Measurements from ENCODE around the gene JARID2.
"Not testable (repeated sequence)": the region's sequence is repeated elsewhere in the genome, so short reads cannot be mapped to it uniquely, and the experiment has no call there.

The JARID2 gene

DNA sequence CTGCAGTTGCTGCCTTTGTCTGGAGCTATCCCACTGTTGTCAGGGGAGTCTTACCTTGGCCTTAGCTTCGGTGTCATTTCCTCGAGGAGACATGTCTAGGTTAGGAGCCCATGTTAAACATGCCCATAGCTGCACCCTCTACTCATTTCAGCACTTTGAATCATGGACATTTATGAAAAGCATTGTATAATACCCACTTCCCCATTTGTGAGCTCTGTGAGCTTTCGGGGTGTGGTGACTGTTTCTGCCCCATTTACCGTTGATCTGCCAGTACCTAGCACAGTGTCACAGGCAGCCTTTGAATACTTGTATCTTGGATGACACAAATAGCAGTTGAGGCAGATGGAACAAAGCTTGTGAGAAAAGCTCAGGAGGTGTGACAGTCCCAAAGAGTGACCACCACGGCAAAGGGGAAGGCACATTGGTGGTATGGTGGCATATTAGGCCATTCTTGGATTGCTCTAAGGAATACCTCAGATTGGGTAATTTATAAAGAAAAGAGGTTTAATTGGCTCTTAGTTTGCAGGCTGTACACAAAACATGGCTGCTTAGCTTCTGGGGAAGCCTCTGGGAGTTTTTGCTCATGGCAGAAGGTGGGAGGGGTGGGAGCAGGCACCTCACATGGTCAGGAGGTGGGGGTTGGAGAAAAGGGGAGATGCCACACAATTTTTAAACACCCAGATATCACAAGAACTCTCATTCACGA, 42.0 kb downstream of the JARID2 start:
- no peak for DNase-seq (ENCODE audit: low read depth in 2 of 2)

GRCh38 chr6:15288856-15289255, 43.0 kb downstream of the JARID2 start:
- no peak for DNase-seq (ENCODE audit: low read depth in 2 of 2)

- not testable (repeated sequence) for DNase-seq (ENCODE audit: low read depth in 2 of 2)
Observed at GRCh38 chr6:15289456-15289855, 43.6 kb downstream of the JARID2 start.

DNA sequence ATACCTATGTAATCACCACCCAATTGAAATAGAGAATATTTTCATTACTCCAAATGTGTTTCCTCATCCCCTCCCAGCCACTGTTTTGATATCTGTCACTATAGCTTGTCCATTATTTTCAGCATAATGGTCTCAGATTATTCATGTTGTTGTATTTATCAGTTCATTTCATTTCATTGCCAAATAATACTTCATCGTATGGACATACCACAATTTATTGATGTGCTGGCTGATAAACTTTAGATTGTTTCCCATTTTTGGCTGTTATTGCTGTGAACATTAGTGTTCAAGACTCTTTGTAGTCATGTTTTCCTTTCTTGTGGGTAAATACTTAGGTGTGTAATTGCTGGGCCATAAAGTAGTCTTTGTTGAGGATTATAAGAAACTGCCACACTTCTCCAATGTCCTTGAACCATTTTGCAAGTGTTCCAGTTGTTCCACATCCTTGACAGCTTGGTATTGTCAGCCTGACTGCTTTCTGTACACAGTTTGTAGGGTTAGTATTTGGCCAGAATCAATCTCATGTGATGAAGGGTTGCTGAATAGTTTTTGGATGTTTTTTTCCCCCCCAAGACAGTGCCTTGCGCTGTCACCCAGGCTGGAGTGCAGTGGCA, 44.3 kb downstream of the JARID2 start:
- DNase-seq (ENCODE audit: low read depth in 2 of 2) = no peak

DNA sequence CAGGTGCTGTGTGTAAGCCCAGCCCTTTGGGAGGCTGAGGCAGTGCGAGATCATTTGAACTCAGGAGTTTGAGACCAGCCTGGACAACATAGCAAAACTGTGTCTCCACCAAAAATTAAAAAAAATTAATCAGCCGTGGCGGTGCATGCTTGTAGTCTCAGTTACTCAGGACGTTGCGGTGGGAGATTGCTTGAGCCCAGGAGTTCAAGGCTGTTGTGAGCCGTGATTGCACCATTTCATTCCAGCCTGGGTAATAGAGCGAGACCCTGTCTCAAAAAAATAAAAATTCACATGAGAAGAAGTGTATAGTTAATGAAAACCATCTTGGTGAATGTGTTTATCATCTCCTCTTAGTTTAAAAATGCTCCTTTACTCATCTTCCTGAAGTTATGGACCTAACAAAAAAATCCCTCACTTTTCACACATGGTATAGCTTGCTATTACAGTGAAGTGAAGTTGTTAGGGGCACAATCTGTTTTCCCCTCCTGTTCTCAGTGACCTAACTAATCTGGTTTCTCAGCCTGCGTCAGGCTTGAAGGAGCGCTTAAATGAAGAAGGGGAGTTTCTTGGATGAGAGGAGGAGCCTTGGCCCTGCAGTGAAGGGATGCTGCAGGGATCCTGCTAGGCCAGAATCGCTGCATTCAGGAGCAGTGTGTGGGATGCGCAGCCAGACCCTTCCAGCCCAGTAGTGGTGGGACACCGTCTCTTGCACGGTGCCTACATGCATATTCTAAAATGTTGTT, 45.3 kb downstream of the JARID2 start:
- no peak for DNase-seq (ENCODE audit: low read depth in 2 of 2)

DNA sequence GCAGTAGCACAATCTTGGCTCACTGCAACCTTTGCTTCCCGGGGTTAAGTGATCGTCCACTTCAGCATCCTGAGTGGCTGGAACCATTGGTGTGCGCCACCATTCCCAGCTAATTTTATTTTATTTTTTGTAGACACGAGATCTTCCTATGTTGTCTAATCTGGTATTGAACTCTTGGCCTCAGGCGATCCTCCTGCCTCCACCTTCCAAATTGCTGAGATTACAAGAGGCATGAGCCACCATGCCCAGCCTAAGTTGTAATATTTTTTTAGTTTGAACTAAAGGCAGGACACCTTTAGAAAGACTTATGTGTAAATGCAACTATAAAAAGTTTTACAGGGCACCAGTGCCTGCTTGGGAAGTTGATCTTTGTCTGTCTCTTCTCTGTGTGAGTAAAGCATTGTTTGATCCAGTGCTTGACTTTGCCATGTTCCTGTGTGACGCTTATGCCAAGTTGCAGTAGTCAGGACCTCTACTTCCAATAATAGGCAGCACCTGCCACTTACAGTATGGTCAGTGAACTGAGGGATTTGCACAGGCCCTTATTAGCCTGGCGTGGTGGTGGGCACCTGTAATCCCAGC, 46.9 kb downstream of the JARID2 start:
- no peak for DNase-seq (ENCODE audit: low read depth in 2 of 2)

DNA sequence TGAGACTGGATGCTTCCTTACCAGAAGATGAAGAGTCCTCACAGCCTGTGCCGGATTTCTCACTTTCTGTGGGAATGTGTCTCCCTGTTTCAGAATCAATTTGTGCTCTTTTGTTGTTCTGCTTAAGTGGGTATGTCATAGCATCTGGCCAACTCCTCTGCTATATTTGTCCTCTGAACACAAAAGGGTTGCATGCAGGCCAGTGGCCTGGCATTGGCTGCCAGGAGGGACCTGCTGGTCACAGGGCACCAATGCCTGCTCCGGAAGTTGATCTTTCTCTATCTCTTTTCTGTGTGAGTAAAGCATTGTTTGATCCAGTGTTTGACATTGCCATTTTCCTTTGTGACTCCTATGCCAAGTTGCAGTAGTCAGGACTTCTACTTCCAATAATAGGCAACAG, 47.8 kb downstream of the JARID2 start:
- DNase-seq (ENCODE audit: low read depth in 2 of 2) = no peak

DNA sequence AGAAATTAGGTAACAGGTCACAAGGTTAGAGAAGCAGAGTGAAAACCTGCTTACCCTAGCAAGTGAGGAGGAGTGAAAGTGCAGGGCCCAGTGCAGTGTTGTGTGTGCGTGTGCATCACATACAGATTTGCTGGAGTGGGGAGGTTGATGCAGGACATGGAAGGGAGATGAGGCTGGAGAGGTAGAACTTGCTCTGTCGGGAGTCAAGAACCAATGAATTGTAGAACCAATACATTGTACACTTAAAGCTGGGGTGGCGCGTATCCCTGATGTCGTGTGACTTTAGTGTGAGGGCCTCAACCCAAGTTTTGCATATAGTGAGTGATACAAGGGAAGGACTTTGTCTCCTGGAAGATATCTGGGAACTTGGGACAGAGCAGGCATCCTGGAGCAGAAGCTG, 48.6 kb downstream of the JARID2 start:
- no peak for DNase-seq (ENCODE audit: low read depth in 2 of 2)

GRCh38 chr6:15296249-15296648, 50.4 kb downstream of the JARID2 start:
- no peak for DNase-seq (ENCODE audit: low read depth in 2 of 2)

- DNase-seq (ENCODE audit: low read depth in 2 of 2) = peak in 1 of 2 donors; percentile 13
Observed at GRCh38 chr6:15296735-15297134, 50.9 kb downstream of the JARID2 start.

DNA sequence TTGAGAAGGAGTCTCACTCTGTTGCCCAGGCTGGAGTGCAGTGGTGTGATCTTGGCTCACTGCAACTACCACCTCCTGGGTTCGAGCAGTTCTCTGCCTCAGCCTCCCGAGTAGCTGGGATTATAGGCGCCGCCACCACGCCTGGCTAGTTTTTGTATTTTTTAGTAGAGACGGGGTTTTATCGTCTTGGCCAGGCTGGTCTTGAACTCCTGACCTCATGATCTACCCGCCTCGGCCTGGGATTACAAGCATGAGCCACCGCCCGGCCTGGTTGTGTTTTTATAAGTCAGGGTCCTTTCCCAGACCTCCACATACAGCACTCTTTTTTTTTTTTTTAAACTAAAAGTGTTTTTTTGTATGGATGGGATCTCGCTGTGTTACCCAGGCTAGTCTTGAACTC, 51.3 kb downstream of the JARID2 start:
- DNase-seq (ENCODE audit: low read depth in 2 of 2) = not testable (repeated sequence)

- DNase-seq (ENCODE audit: low read depth in 2 of 2) = no peak
Observed at GRCh38 chr6:15297895-15298590, 52.2 kb downstream of the JARID2 start.

- DNase-seq (ENCODE audit: low read depth in 2 of 2) = no peak
Observed at GRCh38 chr6:15299430-15300131, 53.7 kb downstream of the JARID2 start.

- DNase-seq (ENCODE audit: low read depth in 2 of 2) = no peak
Observed at GRCh38 chr6:15301179-15302006, 55.5 kb downstream of the JARID2 start.

DNA sequence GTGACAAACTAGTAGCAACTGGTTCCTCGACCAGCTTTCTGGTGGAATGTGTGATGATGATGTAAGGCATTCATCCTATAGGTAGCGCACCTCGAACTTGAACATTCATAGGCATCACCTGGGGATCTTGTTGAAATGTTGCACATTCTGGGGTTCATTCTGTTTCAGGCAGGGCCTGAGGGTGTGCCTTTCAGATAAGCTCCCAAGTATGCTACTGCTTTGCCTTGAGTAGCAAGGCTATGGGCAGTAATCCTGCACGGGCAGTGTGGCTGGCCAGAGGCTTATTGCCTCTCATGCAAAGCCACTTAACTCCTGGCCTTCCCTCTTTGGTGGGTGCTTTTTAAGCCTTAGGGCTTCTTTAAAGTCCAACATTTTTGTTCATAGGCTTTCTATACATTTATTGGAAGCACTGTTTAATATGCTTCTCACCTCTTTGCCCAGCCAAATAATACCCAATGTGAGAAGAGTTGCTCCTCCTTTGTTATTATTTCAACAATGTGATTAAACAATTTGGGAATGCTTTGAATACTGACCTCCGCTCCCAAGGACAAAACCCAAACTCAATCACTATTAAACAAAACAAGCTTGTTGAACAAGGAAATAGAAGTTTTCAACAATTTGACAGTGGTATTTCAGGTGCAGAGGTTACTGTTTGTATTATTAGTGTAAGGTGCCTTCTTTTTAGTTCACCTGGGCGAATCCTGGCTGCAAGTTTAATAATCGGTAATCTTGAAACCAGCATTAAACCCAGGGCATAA, 57.5 kb downstream of the JARID2 start:
- no peak for DNase-seq (ENCODE audit: low read depth in 2 of 2)

DNA sequence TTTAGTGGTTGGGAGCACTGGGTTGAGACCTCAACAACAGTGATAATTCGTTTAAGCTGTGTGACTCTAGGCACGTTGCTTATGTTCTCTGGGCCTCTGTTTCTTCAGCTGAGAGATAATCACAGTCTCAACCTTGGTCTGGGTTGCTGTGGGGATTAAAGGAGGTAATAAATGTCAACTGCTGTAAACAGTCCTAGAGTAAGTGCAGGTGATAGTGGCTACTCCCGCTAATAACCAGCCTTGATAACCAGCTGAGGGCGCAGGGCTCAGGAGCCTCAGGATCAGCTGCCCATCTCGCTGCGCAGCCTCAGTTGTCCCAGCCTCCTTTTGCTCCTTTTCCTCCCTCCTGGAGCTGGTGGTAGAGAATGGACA, 58.0 kb downstream of the JARID2 start:
- DNase-seq (ENCODE audit: low read depth in 2 of 2) = no peak

GRCh38 chr6:15304337-15305042, 58.6 kb downstream of the JARID2 start:
- DNase-seq (ENCODE audit: low read depth in 2 of 2) = no peak

DNA sequence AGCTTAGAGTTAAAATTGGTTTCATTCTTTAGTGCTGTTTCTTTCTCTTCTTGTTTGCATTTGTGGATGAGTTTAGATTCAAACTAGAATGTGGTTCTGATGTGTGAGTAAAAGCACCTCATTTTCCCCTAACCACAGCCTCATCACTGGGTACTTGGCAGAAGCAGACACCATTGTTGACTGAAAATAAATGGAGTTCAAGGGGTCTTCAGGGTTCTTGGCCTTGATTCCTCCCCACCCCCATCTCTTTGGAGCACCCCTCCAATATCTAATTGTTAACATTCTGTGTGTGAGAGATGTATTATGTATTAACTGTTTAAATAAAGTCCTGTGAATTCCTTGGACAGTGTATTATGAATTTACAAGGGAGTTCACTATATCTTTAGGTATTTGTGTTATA, 59.6 kb downstream of the JARID2 start:
- DNase-seq (ENCODE audit: low read depth in 2 of 2) = no peak

DNA sequence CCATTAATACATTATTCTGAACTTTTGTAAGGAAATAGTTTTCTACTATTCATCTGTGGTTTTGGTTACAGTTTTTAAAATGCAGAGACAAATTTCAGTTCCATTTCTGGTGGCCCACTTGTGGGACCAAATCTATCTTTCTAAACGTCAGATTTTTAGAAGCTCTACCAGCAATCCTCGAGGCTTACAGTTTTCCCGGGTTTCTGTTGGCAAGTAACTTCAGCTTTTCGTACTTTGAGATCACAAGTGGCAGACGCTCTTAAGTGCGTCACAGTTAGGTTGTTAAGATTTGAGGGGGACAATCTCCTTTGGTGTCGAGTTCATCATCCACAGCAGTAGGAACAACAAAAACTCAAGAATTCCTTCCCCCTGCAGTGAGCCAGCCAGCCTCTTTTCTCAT, 60.0 kb downstream of the JARID2 start:
- DNase-seq (ENCODE audit: low read depth in 2 of 2) = no peak
